ENCODE results near the gene LTF.

Gene LTF

GRCh38 chr3:46467562-46467961, 2.9 kb upstream of the LTF start:
- DNase-seq: no peak

- DNase-seq: no peak
Measured at GRCh38 chr3:46466871-46467403, 2.2 kb upstream of the LTF start.

DNA sequence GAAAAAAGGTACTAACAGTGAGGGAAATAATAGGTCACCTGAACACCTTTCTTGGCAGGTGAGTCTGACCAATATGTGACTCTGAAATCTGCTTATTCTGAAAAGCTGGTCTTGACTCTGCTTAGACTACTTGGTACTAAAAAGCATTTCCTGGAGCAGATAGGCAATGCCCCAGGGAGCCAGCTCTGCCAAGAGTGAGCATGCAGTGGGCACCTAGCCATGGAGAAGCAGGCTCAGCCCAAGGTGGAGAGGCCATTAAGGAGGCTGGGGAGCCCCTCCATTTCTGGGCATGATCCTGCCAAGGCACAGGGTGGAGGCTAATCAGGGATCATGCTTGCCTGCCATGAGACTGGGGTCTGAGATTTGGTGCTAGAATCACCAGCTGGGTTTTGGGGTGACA, 1.6 kb upstream of the LTF start:
- DNase-seq: no peak

DNA sequence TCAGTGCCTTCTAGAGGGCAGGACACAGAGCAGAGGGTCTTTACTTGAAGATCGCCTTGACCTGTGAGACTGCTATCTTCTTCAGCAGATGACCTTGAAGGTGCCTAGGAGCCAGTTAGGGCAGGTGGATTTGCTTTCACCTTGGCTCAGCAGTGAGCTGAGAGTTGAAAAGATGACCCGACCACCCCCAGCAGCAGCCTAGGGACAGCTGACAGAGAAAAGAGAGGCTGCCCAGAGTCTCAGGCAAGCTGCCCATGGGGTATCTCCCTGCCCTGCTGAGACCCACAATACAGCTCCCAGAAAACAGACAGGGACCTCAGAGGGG, 453 bp upstream of the LTF start:
- DNase-seq: no peak

DNA sequence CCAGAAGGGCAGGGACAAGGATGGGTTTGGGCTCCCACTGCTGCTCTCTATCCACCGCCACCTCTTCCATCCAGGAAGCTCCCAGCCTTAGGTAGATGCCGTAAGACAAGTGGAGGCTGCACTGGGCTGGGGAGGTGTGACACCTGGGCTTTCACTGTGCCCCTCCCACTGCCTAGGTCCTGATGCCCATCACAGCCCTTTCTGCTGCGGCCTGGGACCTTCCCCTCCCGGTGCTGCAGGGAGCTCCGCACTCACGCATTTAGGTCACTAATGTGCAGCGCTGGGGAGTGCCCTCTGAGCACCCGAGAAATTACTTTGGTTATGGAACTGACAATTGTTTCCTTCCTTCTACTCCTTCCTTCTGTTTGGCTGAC, 850 bp downstream of the LTF start:
- DNase-seq: no peak

DNA sequence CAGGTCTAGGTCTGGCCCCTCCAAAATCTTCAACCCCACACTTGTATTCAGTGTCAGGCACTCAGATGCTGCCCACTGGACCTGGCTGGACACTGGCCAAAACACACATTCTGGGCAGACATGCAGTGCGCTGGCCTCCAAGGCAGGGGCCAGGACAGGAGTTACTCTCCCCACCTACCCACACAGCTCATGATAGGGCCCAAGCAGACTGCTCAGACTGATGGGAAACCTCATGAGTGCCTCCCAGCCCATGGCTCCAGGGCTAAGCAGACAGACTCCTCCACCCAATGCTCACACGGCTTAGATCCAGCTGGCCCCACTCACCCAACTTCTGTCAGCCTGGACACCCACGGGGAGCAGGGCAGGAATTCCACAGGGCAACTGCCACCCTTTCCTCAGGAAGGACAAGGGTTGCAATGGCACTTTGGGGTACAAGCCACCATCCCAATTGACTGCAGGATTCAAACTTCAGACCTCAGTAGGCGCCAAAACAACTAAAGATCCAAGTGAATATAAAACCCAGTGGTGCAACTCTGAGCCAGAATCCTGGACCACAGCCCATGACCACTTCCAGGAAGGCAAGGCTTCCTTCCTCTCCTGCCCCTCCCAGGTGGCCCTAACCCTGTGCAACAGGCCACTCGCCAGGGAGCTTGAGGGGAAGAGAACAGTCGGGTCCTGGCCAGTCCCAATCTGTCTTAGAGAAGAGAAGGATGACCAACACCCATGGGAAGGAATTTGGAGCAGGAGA, 1.4 kb downstream of the LTF start:
- no peak for DNase-seq

GRCh38 chr3:46462511-46462910, 2.2 kb downstream of the LTF start:
- DNase-seq: no peak

GRCh38 chr3:46462111-46462510, 2.6 kb downstream of the LTF start:
- DNase-seq: peak; percentile 10

DNA sequence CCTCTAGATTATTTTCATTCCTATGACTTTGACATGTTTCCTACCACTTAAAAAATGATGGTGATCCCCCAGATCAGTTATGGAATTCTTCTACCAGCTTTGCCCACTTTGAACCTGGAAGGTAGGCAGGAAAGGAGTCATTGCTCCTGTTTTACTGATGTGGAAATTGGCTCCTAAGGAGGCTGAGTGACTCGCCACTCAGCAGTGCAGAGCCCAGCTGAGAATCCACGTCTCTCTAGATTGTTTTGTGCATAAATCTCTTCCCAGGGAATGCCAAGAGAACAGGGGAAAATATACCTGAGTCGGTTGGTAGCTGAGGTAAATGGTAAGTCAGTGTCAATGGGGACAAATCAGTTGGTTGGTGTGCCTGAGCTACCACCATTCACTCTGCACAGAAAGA, 4.7 kb downstream of the LTF start:
- no peak for DNase-seq

DNA sequence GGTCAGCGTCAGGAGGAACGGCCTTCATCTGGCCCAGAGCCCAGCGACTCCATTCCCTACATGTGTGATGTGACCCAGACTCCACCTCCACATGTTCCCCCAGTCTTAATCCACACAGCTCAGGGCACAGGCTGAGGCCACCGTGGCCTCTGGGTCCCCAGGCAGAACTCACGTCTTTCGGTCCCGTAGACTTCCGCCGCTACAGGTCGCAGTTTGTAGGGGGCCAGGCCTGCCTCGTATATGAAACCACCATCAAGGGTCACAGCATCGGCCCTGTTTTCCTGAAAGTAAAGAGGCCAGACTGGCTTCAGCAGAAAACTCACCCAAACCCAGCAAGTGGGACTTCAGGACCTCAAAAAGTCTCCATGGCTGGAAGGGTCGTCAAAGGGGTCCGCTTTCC, 8.6 kb downstream of the LTF start:
- no peak for DNase-seq

DNA sequence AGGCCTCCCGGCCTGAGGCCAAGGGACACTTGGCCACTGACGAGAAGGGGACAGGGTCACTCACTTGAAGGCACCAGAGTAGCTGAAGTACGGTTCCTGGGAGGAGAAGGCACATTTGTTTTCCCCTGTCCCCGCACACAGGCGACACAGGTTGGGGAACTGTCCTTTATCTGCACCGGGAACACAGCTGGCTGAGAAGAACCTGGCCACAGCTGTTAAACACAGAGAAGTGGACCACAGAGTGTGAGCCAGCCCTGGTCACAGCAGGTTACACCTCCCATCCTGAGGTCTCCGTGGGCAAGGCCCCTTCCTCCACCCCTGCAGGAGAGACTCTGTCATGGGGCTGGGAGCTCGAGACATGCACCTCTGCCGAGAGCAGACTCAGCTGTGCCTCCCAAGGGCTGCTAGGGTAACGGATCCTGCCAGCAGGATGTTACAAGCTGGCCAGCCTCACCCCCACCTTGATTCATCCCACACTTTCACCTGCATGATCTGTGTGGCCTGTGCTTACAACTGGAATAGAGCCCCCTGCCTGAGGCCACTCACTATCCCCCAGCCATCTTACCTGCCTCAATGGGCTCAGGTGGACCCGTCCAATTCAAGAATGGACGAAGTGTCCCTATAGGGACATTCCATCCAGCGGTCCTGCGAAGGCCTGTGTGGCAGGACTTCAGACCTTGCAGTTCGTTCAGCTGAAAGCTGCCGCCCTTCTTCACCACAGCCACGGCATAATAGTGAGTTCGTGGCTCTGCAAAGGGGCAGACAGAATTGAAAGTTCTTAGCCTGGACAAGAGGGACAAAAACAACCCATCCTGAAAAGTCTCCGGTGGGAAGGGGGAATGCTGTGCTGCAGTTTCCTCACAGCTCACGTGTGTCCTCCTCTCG, 9.2 kb downstream of the LTF start:
- DNase-seq: no peak

- DNase-seq: no peak
Measured at GRCh38 chr3:46454606-46455005, 10.1 kb downstream of the LTF start.

DNA sequence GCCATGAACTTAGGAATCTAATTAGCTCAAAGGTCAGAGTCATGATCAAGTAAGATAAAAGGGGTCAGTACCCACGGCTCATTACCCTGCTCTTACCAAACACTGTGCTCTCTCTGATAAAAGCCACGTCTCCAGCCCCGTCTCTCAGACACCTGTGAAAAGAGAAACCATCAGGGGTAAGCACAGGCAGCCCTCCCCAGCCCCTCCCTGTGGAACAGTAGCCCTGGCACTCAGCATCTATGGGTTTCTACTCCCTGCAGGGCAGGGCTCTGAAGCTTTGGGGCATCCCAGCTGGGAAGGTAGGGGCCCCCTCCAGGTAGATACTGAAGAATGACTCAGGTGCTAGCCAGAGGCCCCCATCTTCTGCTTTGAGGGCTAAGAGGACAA, 10.5 kb downstream of the LTF start:
- no peak for DNase-seq

DNA sequence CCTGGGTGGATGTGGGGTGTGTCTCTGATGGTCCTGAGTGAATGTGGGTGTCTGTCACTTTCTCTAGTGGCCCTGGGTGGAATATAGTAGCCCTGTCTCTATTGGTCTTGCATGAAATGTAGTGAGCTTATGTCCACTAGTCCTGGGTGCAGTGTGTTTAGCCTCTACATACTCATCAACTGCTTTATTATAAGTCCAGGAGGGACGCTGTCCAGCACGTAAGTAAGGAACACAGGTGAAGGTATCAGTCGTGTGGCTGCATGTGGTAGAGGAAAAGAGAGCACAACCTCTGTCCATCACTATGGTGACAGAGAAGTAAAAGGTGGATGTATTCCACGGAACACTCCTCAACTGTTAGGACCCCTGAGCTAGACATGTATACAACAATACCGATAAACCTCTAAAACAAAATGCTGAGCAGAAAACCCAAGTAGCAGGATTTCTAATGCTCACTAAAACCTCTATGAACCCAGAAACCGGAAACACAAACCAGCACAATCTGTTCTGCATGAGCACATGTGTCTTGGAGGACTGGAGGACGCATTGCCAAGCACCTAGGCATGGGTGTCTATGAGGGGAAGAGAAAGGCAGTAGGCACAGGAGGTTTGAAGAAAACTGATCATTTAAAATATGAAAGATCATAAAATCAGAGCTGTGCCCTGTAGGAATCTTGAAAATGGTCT, 11.0 kb downstream of the LTF start:
- no peak for DNase-seq

DNA sequence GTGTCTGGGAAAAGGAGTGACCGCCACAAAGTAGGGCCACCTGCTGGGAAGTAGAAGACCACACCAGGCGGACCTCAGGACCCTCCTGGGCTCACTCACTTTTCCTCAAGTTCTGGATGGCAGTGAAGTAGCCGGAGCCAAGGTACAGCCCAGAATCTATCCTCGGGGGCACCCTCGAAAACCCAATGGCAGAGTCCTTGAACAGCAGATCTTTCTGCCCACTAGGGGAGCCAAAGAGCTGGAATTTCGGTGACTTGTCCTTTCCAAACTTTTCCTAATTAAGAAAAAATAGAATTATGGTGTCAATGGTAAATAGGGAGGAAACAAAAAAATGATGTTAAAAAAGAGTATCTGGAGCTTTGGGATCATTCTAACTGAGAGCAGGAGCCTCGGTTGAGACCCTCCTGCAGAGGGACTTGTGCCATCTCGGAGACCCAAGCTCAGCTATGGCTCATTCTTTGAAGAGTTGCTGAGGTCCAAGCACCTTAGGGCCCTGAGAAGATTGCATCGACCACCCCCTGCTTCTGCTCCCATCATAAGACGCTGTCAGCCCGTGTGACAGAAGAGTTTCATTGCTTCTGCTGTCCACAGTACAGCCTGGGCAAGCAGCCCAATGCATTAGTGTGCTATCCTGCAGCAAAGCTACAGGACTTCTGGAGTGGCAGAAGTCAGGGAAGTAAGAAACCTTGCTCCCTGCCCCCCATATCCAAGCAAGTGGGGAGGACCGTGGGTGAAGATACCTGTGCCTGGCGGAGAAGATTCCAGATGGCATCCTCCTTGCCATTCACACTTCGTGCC, 14.8 kb downstream of the LTF start:
- peak; percentile 6 for DNase-seq

DNA sequence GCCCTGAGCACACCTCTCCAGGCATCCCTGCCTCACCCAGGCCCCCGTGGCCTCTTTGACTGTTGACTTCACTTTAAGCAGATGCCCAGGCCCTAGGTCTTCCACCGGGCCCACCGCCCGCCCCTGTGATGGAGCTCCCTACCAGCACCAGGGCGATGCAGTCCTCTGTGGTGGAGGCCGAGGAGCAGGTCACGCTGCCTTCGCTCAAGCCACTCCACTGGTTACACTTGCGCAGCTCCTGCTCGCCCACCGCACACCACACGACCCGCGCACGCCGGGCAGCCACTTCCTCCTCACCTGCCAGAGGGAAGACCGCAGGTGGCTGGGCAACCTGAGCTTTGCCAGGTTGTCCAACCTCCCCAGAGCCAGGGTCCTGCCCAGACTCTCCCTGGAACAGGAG, 16.0 kb downstream of the LTF start:
- DNase-seq: no peak

GRCh38 chr3:46447228-46447985, 17.3 kb downstream of the LTF start:
- DNase-seq: no peak

DNA sequence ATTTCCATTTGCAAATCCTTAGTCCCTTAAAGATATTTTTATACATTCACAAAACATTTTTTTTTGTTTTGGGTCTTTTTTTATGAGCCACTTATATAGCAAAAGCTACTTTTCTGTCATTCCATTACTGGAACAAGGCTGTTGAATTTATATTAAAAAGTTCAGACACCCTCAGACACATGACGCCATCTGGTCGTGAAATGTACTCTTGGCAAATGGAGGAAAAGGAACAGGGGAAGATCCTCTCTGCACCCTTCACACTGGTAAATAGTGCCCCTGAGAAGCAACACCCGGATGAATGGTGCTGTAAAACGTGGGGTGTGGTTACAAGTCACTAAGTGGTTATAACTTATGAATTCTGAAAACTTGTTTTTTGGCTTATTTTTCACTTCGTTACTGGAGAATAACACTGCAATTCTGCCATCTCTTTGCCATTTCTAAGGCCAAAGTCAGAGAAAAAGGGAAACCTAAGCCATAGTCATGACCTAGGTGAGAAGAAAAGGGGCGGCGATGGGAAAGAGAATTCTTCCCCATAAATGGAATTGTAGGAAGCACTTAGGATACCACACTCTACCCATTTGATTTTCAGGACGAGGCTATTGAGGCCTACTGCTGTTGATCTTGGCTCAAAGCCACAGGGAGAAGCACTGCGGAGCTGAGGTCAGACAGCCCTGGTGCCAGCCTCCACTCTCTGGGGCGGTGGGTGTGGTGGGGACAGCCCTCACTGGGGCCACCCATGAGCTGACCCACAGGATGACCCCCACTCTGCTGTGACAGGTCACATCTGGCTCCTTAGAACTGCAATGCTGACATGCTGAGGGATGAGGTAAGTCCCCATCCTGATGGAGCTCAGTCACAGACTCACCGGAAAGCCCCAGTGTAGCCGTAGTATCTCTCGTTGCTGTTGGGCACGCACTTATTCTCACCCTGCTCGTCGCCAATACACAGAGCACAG, 21.9 kb downstream of the LTF start:
- peak; percentile 40 for DNase-seq

- no peak for DNase-seq
Measured at GRCh38 chr3:46440531-46441294, 24.0 kb downstream of the LTF start.

- DNase-seq: no peak
Measured at GRCh38 chr3:46438831-46439230, 25.9 kb downstream of the LTF start.
